NCI-H1048 (cell line): ENCODE data around the gene PTPN22.
A peak's percentile ranks its signal among the peaks of the same experiment; 100 is the strongest.

Experiments
- DNase-seq: peaks from one replicate; lab custom pipeline; 2025; lab: John Stamatoyannopoulos, UW

PTPN22 gene

GRCh38 chr1:113871597-113872113 lies at the start of gene PTPN22:
Gene PTPN22, minus strand, starts transcription at chr1:113871712.
- DNase-seq = no peak

GRCh38 chr1:113918243-113918642 lies 46.7 kb upstream of the PTPN22 start:
- DNase-seq = no peak

DNA sequence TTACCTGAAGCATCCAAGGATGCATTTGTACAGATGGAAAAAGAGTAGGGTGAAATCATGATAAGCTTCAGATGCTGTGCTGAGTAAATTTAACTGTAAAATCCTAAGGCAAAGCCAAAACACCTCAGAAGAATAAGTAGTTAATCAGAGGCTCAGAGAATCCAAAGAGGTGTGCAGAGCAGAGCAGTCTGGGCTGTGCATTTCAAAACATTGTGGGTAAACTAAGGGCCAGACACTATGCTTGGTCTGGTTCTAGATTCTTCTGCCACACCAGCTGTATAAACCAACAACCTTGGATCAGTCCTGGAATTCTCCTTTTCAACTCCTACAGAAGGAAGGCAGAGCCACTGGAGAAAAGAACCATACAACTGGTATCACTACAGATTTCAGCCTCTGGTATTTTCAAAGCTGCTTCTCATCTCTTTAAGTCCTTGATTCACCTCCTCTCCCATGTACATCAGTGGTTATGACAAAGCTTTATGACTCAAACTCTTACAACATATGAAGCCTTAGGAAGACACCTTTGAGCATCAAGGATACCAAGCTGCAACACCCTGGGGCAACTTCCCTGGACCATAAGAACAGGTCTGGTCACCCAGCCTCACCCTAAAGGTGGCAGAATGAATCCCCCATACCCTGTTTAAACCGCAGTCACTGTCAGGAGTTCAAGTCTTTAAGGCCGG lies 46.0 kb upstream of the PTPN22 start:
- no peak for DNase-seq

- DNase-seq = no peak
These were observed 45.5 kb upstream of the PTPN22 start for GRCh38 chr1:113916974-113917373.

GRCh38 chr1:113913887-113914664 lies 42.6 kb upstream of the PTPN22 start:
- no peak for DNase-seq

DNA sequence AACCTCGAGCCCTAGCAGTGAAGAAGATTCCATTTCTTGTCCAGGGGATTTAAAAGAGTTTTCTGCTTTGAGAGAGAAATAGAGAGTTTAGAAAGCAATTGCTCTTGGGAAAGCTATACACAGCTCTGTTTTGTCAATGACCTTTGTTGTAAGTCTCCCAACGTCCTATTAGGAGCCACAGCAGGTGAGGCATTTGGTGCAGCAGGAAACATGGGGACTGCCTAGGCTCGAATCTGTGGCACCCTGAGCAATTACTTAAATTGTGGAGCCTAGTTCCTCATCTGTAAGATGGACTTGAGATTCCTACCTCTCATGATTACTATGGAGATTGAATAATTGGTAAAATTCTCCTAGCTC lies 41.8 kb upstream of the PTPN22 start:
- no peak for DNase-seq

DNA sequence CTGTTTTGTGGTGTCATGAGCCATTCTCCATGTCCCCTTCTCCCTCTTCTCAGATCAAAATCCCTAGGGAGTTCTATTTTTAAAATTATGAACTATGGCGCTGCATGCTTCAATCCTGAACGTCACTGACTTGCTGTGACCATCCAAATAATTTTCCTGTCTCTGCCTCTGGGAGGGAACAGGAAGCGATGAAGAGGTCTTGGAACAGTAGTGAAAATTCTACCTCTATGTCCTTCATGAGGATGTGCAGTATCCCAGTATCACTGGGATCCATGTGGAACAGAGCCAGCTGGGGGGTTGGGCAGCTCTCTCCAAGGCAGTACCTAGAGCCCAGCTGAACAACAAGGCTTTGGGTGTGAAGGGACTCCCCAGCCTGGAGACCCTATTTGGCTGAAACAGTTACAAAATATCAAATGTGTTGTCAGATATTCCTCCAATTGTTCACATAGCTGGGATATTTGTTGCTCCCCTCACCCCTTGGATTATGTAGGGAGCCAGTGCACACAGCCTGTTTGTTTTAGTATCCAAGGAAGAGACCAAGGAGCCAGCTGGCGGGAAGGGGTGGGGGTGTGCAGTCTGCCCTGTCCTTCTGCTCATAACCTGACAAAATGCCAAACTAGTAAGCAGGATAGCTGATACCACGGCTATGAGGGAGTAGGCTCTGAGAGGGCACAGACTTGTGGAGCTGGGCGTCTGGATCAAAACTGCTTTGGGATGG lies 41.2 kb upstream of the PTPN22 start:
- no peak for DNase-seq

DNA sequence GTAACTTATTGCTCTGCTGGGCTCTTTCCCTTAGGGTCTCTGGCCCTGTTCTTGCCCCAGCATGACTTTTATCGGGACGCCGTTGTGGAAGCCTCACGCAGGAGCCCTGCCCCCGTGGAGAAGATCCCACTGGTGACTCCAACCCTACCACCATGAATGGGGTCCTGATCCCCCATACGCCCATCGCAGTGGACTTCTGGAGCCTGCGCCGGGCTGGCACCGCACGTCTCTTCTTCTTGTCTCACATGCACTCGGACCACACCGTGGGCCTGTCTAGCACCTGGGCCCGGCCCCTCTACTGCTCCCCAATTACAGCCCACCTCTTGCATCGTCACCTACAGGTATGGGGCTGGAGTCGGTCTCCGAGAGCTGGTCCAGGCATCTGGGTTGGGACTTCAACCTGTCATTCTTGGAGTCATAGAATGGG lies 33.9 kb upstream of the PTPN22 start:
- no peak for DNase-seq

DNA sequence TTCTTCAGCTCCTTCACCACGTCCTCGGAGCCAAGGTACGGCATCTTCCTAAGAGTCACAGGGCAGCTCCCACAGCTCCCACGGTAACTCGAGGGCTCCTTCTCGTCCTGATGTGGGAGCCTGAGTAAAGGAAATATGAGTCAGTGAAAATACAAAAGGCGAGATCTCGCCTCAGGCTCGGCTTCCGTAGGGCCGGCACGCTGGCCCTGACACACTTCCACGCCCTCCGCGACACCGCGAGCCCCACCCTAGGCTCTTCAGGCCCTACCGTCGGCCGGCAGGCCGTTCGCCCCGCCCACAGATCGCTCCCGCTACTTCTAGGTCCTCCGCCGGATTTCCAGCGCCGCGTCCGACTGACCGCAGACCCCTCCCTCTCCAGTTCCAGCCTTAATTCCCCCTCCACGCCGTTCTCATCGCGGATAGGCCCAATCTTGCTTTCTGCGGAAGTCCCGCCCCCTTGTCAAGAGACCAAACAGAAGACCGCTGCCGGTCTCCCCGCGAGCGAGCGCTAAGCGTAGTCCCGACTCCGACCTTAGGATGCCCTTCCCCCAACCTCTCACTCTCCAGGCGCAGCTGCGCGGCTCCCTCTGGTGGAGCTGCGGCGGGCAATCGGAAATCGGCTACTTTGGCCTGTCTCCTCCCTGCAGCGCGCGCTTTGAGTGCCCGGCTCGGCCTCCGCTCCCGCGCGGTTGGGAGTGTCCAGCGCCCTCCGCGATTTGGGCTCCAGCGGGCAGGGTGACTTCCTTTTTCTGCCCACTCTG lies 33.3 kb upstream of the PTPN22 start, which contains the start of the genes AP4B1 and DCLRE1B:
TSS of gene AP4B1 (minus strand) at position 126 of the 761 bp plus-strand sequence. CDS start at position 44, 82 bp downstream.
TSS of gene DCLRE1B (plus strand) at position 653 of the 761 bp plus-strand sequence. CDS start 261 bp downstream, outside the sequence.
- DNase-seq = peak; percentile 99

DNA sequence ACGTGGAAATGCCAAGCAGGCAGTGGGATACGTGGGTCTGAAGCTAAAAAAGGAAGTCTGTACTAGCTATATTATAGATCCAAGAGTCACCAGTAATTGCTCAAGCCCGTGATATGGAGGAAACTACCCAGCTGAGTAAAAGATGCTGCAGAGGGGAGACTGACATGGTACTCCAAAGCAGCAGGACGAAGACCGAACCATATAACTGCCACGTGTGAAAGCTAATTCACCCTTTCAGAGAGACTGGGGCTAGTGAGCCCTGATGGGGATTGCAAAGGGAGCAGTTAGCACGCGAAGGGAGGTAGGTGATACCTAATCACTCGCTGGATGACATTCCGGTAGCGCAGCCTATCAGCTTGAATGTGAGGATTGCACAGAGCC lies 32.8 kb upstream of the PTPN22 start:
- no peak for DNase-seq

- no peak for DNase-seq
These were observed 32.2 kb upstream of the PTPN22 start for GRCh38 chr1:113903501-113904292.

- DNase-seq = no peak
These were observed 29.7 kb upstream of the PTPN22 start for GRCh38 chr1:113901191-113901590.

- no peak for DNase-seq
These were observed 27.6 kb upstream of the PTPN22 start for GRCh38 chr1:113899111-113899510.

DNA sequence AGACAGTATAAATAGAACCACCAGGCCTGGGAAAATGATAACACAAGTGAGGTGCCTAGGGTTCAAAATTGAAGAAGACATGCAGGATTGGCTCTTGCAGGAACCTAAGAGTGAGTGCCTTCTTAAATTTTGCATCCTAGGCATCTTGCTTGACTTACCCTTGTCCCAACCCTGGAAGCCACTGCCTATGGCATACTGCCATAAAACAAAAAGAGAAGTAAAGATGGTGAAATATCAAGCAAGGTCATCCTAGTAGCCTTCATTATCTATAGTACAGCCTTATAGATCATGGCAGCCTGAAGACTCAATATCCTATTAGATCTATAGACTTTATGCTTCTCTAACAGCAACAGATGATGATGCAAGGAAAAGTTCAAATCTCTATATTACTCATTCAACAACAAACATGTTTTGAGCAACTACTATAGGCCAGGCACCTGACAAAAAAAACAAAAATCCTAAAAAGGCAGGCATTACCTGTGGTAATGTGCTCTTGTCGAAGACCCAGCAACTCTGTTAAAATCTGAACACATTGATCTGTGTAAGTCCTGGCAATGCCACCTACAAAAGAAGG lies 26.8 kb upstream of the PTPN22 start:
- DNase-seq = no peak

- DNase-seq = no peak
These were observed 24.4 kb upstream of the PTPN22 start for GRCh38 chr1:113895961-113896360.

GRCh38 chr1:113895098-113895497 lies 23.6 kb upstream of the PTPN22 start:
- no peak for DNase-seq

GRCh38 chr1:113893267-113893666 lies 21.8 kb upstream of the PTPN22 start:
- DNase-seq = no peak

DNA sequence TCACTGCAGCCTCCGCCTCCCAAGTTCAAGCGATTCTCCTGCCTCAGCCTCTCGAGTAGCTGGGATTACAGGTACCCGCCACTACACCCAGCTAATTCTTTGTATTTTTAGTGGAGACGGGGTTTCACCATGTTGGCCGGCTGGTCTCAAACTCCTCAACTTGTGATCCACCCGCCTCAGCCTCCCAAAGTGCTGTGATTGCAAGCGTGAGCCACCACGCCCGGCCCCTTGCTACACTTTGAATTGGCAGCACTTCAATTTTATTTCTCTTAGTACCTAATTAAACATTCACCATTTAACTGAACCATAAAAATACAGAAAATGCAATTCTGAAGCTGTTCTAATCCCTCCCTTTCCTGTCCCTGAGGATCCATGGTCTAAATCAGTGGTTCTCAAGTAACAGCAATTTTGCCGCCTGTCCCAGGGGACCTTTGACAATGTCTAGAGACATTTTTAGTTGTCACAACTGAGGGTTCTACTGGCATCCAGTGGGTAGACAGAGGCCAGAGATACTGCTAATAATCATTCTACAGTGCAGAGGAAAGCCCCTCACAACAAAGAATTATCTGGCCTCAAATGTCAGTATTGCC lies 20.2 kb upstream of the PTPN22 start:
- no peak for DNase-seq

DNA sequence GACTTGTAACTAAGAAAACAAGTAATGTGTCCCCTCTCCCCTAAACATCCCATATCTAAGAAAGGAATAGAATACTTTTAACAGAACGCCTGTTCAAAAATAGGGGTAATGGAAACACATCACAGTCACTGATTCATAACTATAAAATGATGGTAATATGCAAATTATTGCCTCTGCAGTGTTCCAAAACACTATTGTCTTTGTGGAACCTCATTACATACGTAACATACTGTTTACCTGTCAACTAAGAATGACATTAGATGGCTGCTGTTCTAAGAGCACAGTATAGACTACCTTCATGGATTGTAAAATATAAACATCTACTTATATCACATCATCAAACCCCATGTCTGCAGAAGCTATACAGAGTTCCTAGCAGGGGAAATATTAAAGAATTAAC lies 19.3 kb upstream of the PTPN22 start:
- no peak for DNase-seq
